HG02610 (cell line): Measurements from ENCODE around the gene FAM9C.
"Not testable (repeated sequence)": the region's sequence is repeated elsewhere in the genome, so short reads cannot be mapped to it uniquely, and the experiment has no call there.

Source experiments
- ATAC-seq: cut with Tn5 transposase; IDR thresholded peaks from one replicate; pipeline ENCODE4 v1.9.1; 2021; ENCODE audit warnings: mild to moderate bottlenecking, moderate library complexity; ENCODE audit not compliant: unreplicated experiment

The FAM9C gene

DNA sequence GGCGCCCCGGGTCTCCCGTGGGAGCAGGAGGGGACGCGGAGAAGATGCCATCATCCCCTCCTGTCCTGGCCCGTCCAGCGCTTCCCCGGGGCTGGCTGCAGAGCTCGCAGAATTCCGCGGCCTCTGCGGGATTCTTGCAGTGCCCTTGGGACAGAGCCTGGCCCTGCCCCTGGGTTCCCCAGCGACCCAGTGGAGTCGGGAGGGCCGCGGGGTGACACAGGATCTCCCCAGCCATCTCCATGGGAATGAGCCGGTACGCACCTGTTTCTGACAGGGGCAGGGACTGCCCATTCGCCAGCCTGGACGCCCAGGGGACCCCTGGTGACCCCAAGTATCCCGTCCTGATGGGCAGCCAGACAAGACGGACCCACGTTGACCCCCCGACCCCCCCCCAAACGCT, 482 bp downstream of the FAM9C start:
- no peak for ATAC-seq

DNA sequence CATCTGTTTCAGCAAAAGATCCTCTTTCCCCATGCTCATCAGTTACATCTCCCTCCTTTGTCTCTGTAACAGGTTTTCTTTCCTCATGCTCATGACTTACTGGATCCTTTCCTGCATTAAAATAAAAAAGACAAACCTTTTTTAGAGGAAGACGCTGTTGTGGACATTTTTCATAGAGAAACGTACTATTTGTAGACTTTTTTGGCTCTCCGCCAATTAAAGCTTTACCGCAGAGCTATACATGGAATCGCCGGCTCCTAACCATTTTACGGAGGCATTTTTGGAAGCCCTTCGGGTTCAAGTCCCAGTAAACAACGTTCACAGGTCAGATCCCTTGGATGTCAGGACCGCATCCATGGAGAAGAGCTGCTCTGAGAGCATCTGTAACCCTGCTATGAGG, 1.3 kb downstream of the FAM9C start:
- no peak for ATAC-seq

DNA sequence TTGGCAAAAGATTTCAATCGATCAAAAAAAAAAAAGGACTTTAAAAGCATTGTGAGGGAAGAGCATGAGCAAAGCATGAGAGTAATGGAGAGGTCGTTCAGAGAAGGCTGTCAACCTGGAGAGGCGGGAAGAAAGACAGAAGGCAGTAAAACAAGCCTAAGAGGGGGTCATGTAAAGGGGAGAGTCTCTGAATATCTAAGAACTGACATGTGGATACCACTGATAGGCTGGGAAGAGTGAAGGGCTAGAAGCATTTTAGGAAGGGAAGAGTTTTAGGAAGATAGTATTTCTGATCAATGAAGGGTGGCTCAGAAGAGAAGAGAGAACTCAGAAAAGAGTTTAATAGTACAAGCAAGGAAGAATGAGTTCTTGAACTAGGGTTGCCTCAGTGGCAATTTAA, 7.5 kb downstream of the FAM9C start:
- ATAC-seq: no peak

DNA sequence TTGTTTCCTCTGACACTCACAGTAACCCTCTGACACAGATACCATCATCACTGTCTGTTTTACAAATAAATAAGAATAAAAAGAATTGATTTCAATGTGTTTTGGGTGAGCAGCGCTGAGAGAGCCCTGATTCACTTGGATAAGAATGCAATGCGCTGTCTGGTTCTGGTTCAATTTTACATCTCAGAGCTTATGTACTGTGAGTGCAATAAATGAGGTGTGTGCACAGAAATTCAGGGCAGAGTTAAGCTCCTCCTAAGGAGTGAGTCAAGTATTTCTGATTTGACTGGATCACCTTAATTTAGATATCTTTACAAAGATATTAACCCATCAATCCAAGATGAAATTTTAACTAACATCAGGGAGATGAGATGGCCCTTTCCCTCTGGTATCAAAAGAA, 11.2 kb downstream of the FAM9C start:
- no peak for ATAC-seq

DNA sequence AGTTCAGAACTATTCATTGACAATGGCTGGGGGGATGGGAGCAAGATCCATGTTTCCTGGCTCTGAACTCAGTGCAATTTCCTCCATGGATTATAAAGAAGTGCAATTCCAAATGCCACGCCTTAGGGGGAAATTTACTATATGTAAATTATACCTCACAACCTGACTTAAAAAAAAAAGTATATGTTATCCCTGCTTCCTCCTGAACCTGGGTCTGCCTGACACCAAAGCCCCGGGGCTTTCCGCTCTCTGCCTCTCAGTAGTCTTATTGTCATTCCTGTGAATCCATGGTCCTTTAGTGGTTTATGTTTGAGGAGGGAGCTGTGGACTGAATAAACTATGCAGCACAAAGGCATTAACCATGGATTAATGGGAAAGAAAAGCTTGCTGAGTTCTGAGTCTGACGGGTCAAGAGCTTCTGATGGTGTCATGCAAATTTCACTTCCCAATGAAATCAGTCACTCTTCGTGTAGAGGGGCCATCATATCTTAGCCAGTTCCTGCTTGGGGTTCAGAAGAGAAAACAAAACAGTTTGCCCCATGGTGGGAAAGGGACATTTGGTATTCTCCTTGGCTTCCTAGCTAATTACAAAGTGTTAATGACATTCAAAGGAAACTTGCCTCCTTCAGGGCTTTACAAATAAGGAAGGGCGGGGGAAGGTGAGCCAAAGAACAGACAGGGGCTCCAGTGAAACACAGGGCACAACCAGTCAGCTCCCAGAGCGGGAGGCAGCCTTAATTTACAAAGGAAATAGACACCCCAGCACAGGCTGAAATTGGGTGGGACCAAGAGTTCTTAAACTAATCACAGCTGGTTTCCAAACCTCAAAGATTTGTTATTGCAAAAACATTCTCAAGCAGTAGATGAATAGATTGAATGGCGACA, 14.3 kb downstream of the FAM9C start:
- no peak for ATAC-seq

DNA sequence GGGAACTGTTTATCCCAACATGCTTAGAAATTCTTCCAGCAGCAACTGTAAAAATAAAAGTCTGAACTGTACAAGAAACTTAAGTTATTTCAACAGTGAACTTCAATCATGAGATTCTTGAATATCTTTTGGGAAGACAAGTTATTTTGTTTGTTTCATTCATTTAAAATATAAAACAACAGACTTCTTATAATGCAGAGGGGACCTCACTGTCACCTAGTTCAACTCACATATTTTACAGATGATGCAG, 14.9 kb downstream of the FAM9C start:
- no peak for ATAC-seq

DNA sequence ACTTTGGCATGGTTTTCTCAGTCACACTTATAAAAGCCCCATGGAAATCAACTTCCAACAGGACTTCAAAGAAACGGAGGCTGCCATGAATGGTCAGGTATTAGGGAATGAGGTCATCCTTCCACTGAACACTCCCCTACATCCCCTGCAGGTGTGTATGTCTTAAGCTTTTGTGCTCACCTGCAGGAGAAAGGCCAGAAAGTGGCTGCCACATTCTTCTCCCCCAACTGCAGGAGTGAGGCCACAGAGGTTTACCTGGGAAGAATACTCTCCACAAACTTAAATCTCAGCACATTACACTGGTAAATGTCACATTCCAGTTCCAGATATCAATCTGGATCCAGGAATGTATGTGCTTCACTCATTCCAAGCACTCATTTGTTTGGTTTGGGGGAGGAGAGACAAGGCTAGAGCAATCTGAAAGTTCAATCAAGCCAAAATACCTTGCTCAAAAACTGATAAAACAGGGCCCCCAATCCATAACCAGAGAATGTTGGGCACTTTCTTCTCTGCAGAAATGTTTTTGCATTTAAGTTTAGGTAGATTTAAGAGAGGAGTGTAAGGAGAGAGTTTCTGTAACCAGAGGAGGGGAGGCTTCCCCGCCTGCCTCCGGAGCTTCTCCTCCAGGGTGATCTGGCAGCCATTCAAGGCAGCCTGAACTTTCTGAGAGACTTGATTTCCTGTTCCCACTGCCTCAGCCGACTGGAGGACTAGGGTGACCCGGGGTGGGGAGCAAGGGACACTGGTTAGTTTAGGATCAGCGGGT, 15.4 kb downstream of the FAM9C start:
- ATAC-seq: no peak

DNA sequence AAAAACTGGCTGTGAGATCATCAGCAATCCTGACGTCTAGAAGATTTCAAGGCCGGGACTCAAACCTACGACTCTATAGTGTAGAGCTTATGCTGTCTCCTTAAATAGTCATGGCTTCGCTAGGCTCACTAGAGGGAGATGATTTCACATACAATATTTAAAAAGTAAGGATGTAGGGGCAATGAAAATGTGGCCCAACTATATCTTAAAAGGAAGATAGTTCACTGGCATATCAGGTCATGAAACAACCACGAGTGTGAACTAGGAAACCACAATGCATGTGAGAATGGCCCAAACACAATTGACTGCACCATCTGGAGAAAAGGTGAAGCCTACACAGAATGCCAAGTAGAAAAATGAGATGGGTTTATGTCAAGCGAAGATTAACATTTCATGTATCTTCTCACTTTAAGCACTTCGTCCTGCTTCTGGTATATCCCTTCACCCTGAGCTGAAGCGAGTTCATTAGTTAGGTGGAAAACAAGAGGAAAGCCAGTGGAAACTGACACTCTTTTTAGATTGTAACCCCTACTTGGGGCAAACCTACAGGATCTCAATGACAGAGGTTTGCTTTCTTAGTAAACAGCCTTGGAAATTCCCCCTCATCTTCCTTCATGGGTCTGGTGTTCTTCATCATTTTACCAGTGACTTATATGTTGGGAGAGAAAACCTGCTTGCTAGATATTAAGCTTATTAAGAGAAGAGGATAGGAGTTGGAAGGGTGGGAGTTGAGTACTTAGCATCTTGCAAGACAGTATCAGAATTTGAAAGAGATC, 17.4 kb downstream of the FAM9C start:
- no peak for ATAC-seq

DNA sequence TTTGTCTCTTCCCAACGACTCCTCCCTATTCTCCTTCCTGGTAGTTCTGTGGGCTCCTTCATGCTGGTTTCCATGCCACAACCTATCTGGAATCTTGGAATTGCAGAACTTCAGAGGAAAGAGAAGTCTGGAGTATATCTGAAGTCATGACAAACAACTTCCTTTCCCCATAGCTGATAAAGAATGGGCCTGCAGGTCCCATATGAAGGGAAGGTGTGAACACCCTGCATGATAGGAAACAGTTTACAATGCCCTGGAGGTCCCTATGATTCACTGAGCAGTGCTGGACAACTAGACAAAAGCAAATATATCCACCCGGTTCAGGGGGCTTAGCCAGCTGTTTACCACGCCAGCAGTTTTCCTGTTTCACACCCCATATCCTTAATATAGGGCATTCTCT, 19.4 kb downstream of the FAM9C start:
- no peak for ATAC-seq

DNA sequence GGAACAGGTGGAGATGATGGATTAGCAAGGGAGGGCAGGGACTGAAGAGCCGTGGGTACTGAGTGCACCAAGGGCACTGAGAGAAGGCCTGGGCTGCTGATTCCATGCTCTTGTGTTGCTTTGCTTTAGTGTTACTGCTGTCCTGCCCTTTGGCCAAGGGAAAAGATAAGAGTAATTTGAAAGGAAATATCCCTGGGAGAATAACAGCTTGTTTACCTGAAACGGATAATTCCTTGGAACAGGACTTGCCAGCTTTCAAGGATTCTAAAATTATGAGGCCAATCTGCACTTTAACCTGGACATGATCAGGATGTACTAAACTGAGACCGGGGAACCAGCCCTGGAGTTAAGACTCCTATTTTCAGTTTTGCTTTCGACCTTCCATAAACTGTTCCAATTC, 20.4 kb downstream of the FAM9C start:
- ATAC-seq: no peak

DNA sequence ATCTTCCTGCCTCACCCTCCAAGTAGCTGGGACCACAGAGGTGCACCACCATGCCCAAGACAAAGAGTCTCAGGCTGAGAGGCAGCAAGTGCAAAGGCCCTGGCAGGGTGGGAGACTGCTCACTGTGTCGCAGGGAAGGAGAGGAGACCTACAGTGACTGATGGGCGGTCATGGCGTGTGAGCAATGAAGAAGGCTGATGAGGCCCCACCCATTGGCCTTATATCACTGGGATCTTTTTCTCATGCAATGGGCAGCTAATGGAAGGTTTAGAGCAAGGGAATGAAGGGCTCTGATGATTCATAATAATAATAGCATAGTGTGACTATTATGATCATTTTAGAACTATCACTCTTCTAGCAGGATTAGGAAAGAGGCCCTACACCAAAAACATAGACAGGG, 20.9 kb downstream of the FAM9C start:
- no peak for ATAC-seq

DNA sequence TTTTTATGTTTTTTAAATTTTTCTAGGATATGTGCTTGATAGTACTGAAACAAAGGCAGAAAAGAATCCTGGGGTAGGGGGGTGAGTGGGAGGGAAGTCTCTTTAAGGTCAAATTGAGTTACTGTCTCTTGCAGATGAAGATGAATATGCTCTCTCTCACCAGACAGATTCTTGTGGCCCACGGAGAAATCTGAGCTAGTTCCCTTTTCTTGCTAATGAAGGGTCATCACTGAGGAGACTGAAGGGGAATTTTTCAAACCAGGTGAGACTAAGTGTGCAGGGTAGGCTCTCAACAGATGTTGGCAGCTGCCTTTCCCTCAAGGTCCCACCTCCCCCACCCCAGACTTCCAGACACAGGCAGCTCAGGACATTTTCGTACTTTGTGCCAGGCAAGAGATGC, 21.5 kb downstream of the FAM9C start:
- no peak for ATAC-seq

DNA sequence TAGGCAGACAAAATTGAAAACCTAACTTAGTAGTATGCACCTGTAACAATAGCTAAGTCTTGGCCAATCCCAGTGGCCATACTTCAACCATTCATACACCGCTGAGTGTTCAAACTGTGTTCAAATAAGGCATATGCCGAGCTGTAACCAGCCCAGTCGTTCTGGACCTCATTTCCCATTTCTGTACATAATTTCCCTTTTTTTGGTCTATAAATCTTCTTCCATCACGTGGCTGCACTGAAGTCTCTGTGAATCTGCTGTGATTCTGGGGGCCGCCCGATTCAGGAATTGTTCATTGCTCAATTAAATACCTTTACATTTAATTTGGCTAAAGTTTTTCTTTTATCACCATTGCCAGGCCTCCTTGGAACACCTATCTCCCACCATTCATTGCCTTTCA, 27.7 kb downstream of the FAM9C start:
- ATAC-seq: not testable (repeated sequence)

DNA sequence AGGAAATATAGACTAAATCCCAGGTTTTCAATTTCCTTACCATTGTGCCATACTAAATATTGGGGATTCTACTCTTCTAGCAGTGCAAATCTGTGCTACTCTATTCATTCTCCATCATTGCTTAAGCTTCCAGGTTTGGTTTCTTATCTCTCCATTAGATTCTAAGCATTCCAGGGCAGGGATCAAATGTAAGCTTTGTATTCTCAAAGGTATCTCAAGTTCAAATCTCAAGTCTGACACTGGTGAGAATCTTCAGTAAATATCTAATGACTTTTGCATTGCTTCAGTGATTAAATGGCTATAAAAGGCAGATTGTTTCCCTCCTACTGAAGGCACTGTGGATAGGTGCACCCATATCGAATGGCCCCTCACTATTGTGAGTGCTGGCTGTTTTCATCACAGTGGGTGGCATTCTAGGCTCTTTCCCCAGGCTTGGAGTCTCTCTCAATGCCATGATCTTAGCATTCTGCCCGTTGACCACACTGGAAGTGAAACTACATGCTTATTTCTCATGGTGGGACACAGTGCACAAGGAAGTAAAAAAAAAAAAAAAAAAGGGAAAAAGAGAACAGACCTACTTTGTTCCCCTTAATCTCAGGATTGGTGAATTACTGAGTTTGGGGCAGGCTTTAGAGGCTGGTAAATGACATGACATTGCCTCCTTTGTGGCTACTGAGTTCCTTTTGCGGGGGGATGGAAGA, 28.7 kb downstream of the FAM9C start:
- no peak for ATAC-seq

DNA sequence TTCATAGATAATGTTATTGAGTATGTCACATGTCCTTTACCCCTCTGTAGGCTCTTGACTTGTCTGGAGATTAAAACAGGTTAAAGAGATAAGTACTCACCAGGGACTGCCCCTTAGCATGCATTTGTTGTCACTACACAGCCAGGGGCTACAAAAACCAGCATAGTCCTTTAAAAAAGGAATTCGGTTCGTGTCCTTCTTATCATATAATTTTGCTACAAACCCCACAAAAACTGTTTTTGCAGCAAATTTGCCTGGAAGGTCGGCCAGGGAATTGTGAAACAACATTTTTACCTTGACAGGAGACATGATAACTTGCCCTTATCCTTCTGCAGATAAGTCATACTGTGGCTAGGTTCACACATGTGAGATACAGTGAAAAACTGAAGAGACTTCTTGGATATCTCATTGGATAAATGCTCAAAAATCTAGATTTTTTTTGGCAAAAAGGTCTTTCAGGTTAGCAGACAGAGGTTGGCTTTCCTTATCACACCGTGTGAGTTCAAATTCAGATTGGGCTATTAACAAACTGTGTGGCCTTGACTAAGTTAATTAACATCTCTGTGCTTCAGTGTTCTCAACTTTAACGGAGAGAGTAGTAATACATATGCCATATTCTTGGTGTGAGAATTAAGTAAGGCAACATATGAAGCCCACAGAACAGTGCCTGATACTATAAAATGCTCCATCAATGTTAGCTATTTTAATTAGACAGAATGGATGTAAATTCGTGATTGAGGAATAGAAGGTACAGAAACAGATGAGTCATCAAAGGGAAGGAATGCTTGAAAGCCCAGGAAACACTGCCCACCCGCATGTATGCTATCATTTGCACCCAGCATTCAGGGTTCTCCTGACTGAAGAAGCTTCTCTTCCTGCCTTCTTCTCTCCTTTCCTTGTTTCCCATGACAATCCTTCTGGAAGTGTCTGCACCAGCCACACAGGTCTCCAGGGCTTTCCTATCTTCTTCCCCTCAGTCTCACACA, 30.0 kb downstream of the FAM9C start:
- no peak for ATAC-seq

DNA sequence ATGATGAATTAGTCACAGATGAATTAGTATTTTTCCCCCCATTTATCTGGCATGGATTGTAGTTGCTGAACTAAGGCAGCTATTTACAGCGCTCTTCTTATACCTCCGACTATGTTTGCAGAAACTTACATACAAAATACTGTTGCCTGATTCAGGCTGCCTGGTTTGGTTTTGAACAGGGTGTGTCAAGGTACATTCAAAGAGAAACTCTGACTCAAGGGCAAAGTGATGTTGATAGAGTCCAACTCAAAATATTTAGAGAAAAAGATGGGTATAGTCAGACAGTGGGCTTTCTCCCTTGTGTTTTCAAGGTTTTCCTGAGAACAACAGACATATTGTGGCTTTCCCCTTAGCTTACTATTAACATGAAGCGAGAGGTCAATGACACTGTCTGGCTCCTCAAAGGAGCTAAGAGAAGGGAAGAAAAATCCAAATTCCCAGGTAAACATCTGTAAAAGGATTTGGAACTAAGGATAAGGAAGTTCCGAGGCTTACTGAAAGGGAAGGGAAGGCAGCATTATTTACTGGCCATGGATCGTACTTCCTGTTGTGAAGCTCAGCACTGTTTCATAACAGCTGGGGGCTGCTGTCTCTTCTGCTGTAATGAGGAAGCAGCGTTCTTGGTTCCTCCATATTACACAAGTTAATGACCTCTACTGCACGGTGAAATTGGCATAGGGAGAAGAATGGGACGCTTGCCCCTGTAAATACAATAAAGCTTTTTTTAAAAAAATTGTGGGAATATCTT, 30.9 kb downstream of the FAM9C start:
- peak; percentile 79 for ATAC-seq

DNA sequence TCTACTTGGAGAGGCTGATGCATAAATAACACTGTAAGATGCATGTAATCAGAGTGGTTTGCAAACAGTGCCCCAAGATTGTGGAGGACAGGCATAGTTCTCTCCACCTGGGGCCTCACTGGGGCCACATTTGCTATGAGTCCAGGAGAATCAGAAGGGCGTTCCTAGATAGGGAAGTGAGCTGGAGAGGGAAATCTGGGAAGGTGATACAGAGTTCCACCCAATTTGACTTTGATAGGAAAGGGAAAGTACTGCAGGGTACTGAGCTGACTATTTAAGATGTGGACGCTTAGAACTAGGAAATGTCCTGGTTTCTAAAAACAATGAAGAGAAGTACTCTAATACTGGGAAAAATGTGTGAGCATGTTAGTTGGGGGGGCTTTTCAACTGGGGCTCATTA, 33.9 kb downstream of the FAM9C start:
- ATAC-seq: no peak

DNA sequence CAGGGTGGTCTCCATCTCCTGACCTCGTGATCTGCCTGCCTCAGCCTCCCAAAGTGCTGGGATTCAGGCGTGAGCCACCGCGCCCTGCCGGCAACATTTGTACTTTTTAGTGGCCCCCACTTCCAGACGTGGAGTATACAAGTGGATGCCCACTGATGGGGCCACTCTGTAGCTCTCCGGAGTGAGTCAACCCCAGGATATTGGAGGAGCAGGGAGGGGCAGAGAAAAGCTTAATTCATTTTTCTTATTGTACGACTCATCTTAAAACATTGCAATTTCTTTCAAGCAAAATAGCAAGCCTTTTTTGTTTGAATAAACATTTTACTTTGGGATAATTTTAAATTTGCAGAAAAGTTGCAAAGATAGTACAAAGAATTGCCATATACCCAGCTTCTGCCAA, 34.6 kb downstream of the FAM9C start:
- no peak for ATAC-seq

DNA sequence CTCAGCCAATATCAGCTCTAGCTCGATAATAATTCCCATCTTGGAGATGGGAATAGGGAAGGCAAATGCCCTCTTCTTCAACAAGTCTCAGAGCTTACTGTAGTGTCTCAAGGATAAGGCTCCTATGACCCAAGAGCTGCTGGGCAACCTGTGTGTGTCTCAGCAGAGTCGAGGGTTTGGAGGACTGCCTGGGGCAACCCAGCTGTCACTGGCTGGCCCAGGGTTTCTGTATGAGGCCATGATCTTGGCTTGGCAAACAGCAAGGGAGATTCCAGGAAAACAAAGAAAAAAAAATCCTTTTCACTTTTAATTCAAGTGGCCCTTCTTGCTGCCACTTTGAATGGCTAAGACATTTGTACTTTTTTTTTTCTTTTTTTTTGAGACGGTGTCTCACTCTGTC, 35.1 kb downstream of the FAM9C start:
- ATAC-seq: no peak
